D341Med (cell line): ENCODE measurements around the gene CD2BP2.

Experiments
- DNase-seq: peaks from one replicate; pipeline ENCODE4 v3.0.0; 2012; ENCODE audit warnings: low spot score

Gene CD2BP2

GRCh38 chr16:30378236-30379157 lies 23.4 kb upstream of the CD2BP2 start:
- peak; percentile 98 for DNase-seq

GRCh38 chr16:30377812-30378235 lies 22.7 kb upstream of the CD2BP2 start:
- DNase-seq, result peak; percentile 82

GRCh38 chr16:30377050-30377811 lies 22.1 kb upstream of the CD2BP2 start:
- DNase-seq, result no peak

- DNase-seq, result no peak
Measured at GRCh38 chr16:30376461-30376902, 21.4 kb upstream of the CD2BP2 start.

GRCh38 chr16:30375864-30376263 lies 20.8 kb upstream of the CD2BP2 start:
- DNase-seq, result no peak

- no peak for DNase-seq
Measured at GRCh38 chr16:30374538-30374937, 19.4 kb upstream of the CD2BP2 start, which contains the start of gene MYL11. Gene MYL11, plus strand, starts transcription at chr16:30374802. Its CDS starts 56 bp downstream, at chr16:30374858.

- DNase-seq, result no peak
Measured at GRCh38 chr16:30372725-30373124, 17.6 kb upstream of the CD2BP2 start.

- DNase-seq, result no peak
Measured at GRCh38 chr16:30372038-30372712, 17.1 kb upstream of the CD2BP2 start.

GRCh38 chr16:30371248-30371816 lies 16.2 kb upstream of the CD2BP2 start:
- DNase-seq, result no peak

- peak; percentile 90 for DNase-seq
Measured at GRCh38 chr16:30370456-30371247, 15.5 kb upstream of the CD2BP2 start, which contains the start of gene TBC1D10B. Gene TBC1D10B, minus strand, starts transcription at chr16:30370494. Its CDS starts 311 bp downstream, at chr16:30370183.

- DNase-seq, result peak; percentile 93
Measured at GRCh38 chr16:30369938-30370455, 14.9 kb upstream of the CD2BP2 start.

- no peak for DNase-seq
Measured at GRCh38 chr16:30369091-30369937, 14.2 kb upstream of the CD2BP2 start.

GRCh38 chr16:30368792-30369090 lies 13.6 kb upstream of the CD2BP2 start:
- DNase-seq, result no peak

- DNase-seq, result no peak
Measured at GRCh38 chr16:30368122-30368791, 13.1 kb upstream of the CD2BP2 start.

- no peak for DNase-seq
Measured at GRCh38 chr16:30367349-30368009, 12.4 kb upstream of the CD2BP2 start.

GRCh38 chr16:30366511-30366910 lies 11.4 kb upstream of the CD2BP2 start:
- DNase-seq, result no peak

GRCh38 chr16:30365200-30365599 lies 10.1 kb upstream of the CD2BP2 start:
- DNase-seq, result no peak

GRCh38 chr16:30361180-30361579 lies 6.1 kb upstream of the CD2BP2 start:
- no peak for DNase-seq

- DNase-seq, result no peak
Measured at GRCh38 chr16:30359871-30360170, 4.7 kb upstream of the CD2BP2 start.
